H1 (cell line): ENCODE data around the gene CSRP3. TPM values are rescaled to one million over a fixed set of nuclear protein-coding genes. Genes with fewer than 3 reads are reported as not detected.

Experiments
- CTCF ChIA-PET: fragments of 300-600 bp; sonication (Branson Sonifier 250); formaldehyde crosslinking; loops from one replicate; lab custom pipeline; 2021; ENCODE audit not compliant: partially characterized antibody; lab: Charles Lee
- POLR2A ChIA-PET: fragments of 300-600 bp; sonication (Branson Sonifier 250); formaldehyde crosslinking; loops from one replicate; lab custom pipeline; 2021; ENCODE audit warnings: inconsistent platforms; ENCODE audit not compliant: partially characterized antibody; lab: Charles Lee
- DNase-seq, 2 experiments: peaks; one replicate each; pipeline versions ENCODE4 v3.0.0 to v3.0.0-alpha.2; 2010 to 2022; ENCODE audit warnings: low spot score in 2 of 2, low read depth in 1 of 2, mixed read lengths in 1 of 2
- FAIRE-seq: peaks from 2 replicates; lab custom pipeline; 2011; peaks lifted over from hg19 to GRCh38; lab: Jason Lieb, UNC
- H2AFZ ChIP-seq: 2 replicates; pipeline ENCODE4 v1.8.1; 2012; ENCODE audit warnings: low read length, inconsistent platforms
- H2AK5ac ChIP-seq: 2 replicates; pipeline ENCODE4 v1.6.1; 2013; ENCODE audit warnings: low read depth, low read length
- H2BK120ac ChIP-seq: replicated peaks from 2 replicates; pipeline ENCODE3; 2013; ENCODE audit warnings: low read depth, low read length, inconsistent platforms
- H2BK12ac ChIP-seq: 2 replicates; pipeline ENCODE4 v1.6.1; 2013; ENCODE audit warnings: low read depth, low read length
- H2BK15ac ChIP-seq: 2 replicates; pipeline ENCODE4 v1.6.1; 2013; ENCODE audit warnings: low read length
- H2BK20ac ChIP-seq: 2 replicates; pipeline ENCODE4 v1.6.1; 2013; ENCODE audit warnings: low read length
- H2BK5ac ChIP-seq: 2 replicates; pipeline ENCODE4 v1.6.1; 2013; ENCODE audit warnings: low read depth, low read length
- H3K14ac ChIP-seq: 2 replicates; pipeline ENCODE4 v1.6.1; 2013; ENCODE audit warnings: inconsistent platforms; ENCODE audit not compliant: insufficient read length
- H3K18ac ChIP-seq: 2 replicates; pipeline ENCODE4 v1.6.1; 2013; ENCODE audit warnings: low read length; ENCODE audit errors: extremely low read depth
- H3K23ac ChIP-seq: 2 replicates; pipeline ENCODE4 v1.6.1; 2013; ENCODE audit warnings: inconsistent platforms; ENCODE audit not compliant: insufficient read length
- H3K23me2 ChIP-seq: 2 replicates; pipeline ENCODE4 v1.6.1; 2013; ENCODE audit warnings: low read depth, low read length
- H3K27ac ChIP-seq: 2 replicates; pipeline ENCODE4 v1.6.1; 2011; ENCODE audit warnings: low read depth, low read length, inconsistent platforms
- H3K27me3 ChIP-seq, 4 experiments: replicated peaks in 1 of 4; 1 replicate in 1 of 4; 2 replicates in 3 of 4; pipeline versions ENCODE4 v1.6.1 to v1.8.1; 2011 to 2013; ENCODE audit warnings: low read length in 3 of 4, mild to moderate bottlenecking in 3 of 4, inconsistent platforms in 2 of 4, mixed read lengths in 2 of 4, moderate library complexity in 1 of 4; ENCODE audit not compliant: control insufficient read depth in 3 of 4, insufficient read depth in 3 of 4; ENCODE audit errors: extremely low read depth in 1 of 4
- H3K36me3 ChIP-seq, 4 experiments: 2 replicates each; pipeline versions ENCODE4 v1.6.1 to v1.8.1; 2011 to 2013; ENCODE audit warnings: mild to moderate bottlenecking in 4 of 4, low read length in 3 of 4, moderate library complexity in 2 of 4, control low read depth in 1 of 4, inconsistent platforms in 1 of 4; ENCODE audit not compliant: insufficient read depth in 4 of 4, control insufficient read depth in 2 of 4
- H3K4ac ChIP-seq: replicated peaks from 2 replicates; pipeline ENCODE3; 2013; ENCODE audit warnings: low read length, low read depth, mixed read lengths, inconsistent platforms; ENCODE audit not compliant: insufficient read length
- H3K4me1 ChIP-seq, 4 experiments: replicated peaks in 1 of 4; 1 replicate in 1 of 4; 2 replicates in 3 of 4; pipeline versions ENCODE4 v1.6.1 to v1.8.1; 2011 to 2013; ENCODE audit warnings: low read length in 3 of 4, inconsistent platforms in 2 of 4, mixed read lengths in 1 of 4; ENCODE audit not compliant: insufficient read depth in 4 of 4, control insufficient read depth in 3 of 4
- H3K4me2 ChIP-seq, 2 experiments: 2 replicates each; pipeline versions ENCODE4 v1.6.1 to v1.8.1; 2011 to 2013; ENCODE audit warnings: low read depth in 2 of 2, low read length in 2 of 2, control low read depth in 1 of 2, inconsistent platforms in 1 of 2, mild to moderate bottlenecking in 1 of 2; ENCODE audit not compliant: insufficient read depth in 1 of 2
- H3K4me3 ChIP-seq, 4 experiments: fragments of 200-600, 300-600 bp in 1 of 4; sonication (generic), shearing (Covaris generic), sonication (Bioruptor Twin) in 1 of 4; 2 replicates each; pipeline versions ENCODE4 v1.5.1 to v1.8.1; 2011 to 2016; ENCODE audit warnings: low read length in 4 of 4, low read depth in 3 of 4, control low read depth in 2 of 4, inconsistent platforms in 2 of 4, mild to moderate bottlenecking in 2 of 4, mixed read lengths in 1 of 4, moderate library complexity in 1 of 4; ENCODE audit not compliant: insufficient read depth in 2 of 4; ENCODE audit errors: extremely low read depth in 1 of 4
- H3K56ac ChIP-seq: replicated peaks from 2 replicates; pipeline ENCODE3; 2013; ENCODE audit warnings: low read depth, mild to moderate bottlenecking, mixed read lengths, low read length, inconsistent platforms; ENCODE audit not compliant: insufficient read length
- H3K79me1 ChIP-seq: 2 replicates; pipeline ENCODE4 v1.6.1; 2013; ENCODE audit warnings: low read depth, low read length, control low read depth
- H3K79me2 ChIP-seq, 2 experiments: 2 replicates each; pipeline versions ENCODE4 v1.6.1 to v1.8.1; 2012 to 2013; ENCODE audit warnings: low read length in 2 of 2, mild to moderate bottlenecking in 2 of 2, inconsistent platforms in 1 of 2; ENCODE audit not compliant: insufficient read depth in 2 of 2, control insufficient read depth in 1 of 2
- H3K9ac ChIP-seq, 4 experiments: replicated peaks in 1 of 4; 1 replicate in 1 of 4; 2 replicates in 3 of 4; pipeline versions ENCODE4 v1.6.1 to v1.8.1; 2011 to 2013; ENCODE audit warnings: low read depth in 3 of 4, low read length in 3 of 4, control low read depth in 2 of 4, mild to moderate bottlenecking in 2 of 4, moderate library complexity in 2 of 4, inconsistent platforms in 1 of 4; ENCODE audit errors: extremely low read depth in 1 of 4
- H3K9me3 ChIP-seq, 2 experiments: 2 replicates each; pipeline versions ENCODE4 v1.6.1 to v1.8.1; 2012 to 2013; ENCODE audit warnings: mild to moderate bottlenecking in 2 of 2, moderate library complexity in 2 of 2, control low read depth in 1 of 2, inconsistent platforms in 1 of 2, low read depth in 1 of 2, low read length in 1 of 2, mixed read lengths in 1 of 2; ENCODE audit not compliant: insufficient read depth in 2 of 2
- H4K20me1 ChIP-seq, 2 experiments: replicated peaks in 1 of 2; 2 replicates each; pipeline versions ENCODE3 to v1.8.1; 2011 to 2013; ENCODE audit warnings: inconsistent platforms in 2 of 2, low read length in 2 of 2, mild to moderate bottlenecking in 1 of 2; ENCODE audit not compliant: insufficient read depth in 2 of 2, control insufficient read depth in 1 of 2
- H4K5ac ChIP-seq: 2 replicates; pipeline ENCODE4 v1.6.1; 2013; ENCODE audit warnings: low read length, low read depth, mixed read lengths, inconsistent platforms; ENCODE audit not compliant: insufficient read length
- H4K8ac ChIP-seq: 2 replicates; pipeline ENCODE4 v1.8.0; 2013; ENCODE audit warnings: mild to moderate bottlenecking, moderate library complexity, low read length, inconsistent platforms; ENCODE audit not compliant: insufficient read depth; ENCODE audit errors: extremely low read depth
- H4K91ac ChIP-seq: replicated peaks from 2 replicates; pipeline ENCODE3; 2013; ENCODE audit warnings: low read length, mixed read lengths, inconsistent platforms; ENCODE audit not compliant: insufficient read length
- ASH2L ChIP-seq: fragments of 200-600, 300-600 bp; sonication (generic); IDR thresholded peaks from one replicate; pipeline ENCODE4 v1.7.1; 2017; ENCODE audit warnings: low read length
- CREB1 ChIP-seq: IDR thresholded peaks from 2 replicates; pipeline ENCODE4 v1.6.1; 2012; ENCODE audit warnings: inconsistent platforms
- CTCF ChIP-seq, 3 experiments: IDR thresholded peaks; 1 replicate in 2 of 3; 2 replicates in 1 of 3; pipeline versions ENCODE4 v1.5.1 to v1.6.1; 2011; ENCODE audit warnings: low read length in 3 of 3, mild to moderate bottlenecking in 3 of 3, inconsistent platforms in 2 of 3, low read depth in 1 of 3, moderate library complexity in 1 of 3; ENCODE audit not compliant: insufficient read depth in 1 of 3; ENCODE audit errors: control extremely low read depth in 1 of 3
- EZH2 ChIP-seq: fragments of 200-600 bp; sonication (generic); IDR thresholded peaks from 2 replicates; pipeline ENCODE4 v1.7.1; 2012; ENCODE audit warnings: low read depth, mild to moderate bottlenecking, moderate library complexity, low read length, inconsistent platforms; ENCODE audit not compliant: severe bottlenecking
- FOSL1 ChIP-seq: IDR thresholded peaks from 2 replicates; pipeline ENCODE4 v1.6.1; 2011; ENCODE audit warnings: mild to moderate bottlenecking, low read depth, low read length, moderate library complexity; ENCODE audit not compliant: insufficient read depth
- JUN ChIP-seq: IDR thresholded peaks from 2 replicates; pipeline ENCODE4 v1.6.1; 2011; ENCODE audit warnings: low read depth, mild to moderate bottlenecking, improper control_type of control experiment, low read length
- MAX ChIP-seq: IDR thresholded peaks from 2 replicates; pipeline ENCODE4 v1.6.1; 2012; ENCODE audit warnings: inconsistent platforms
- NRF1 ChIP-seq: IDR thresholded peaks from 2 replicates; pipeline ENCODE4 v1.6.1; 2011; ENCODE audit warnings: mild to moderate bottlenecking, low read depth, low read length, improper control_type of control experiment
- RFX5 ChIP-seq: IDR thresholded peaks from 2 replicates; pipeline ENCODE4 v1.6.1; 2011; ENCODE audit warnings: low read depth, low read length, improper control_type of control experiment, borderline replicate concordance
- TCF12 ChIP-seq: IDR thresholded peaks from 2 replicates; pipeline ENCODE4 v1.6.1; 2011; ENCODE audit warnings: low read depth, mild to moderate bottlenecking, low read length
- WGBS, 2 experiments: shearing (Covaris generic) in 1 of 2; methylation state at CpG; one replicate each; pipeline versions ENCODE4 v1.1.6 to v1.1.7; 2013 to 2015; ENCODE audit warnings: low lambda C conversion rate in 2 of 2, mixed read lengths in 2 of 2, inconsistent platforms in 1 of 2, low coverage in 1 of 2, missing lambda C conversion rate in 1 of 2; ENCODE audit not compliant: insufficient replicate concordance in 2 of 2, insufficient coverage in 1 of 2, insufficient read length in 1 of 2; ENCODE audit errors: extremely low coverage in 1 of 2, missing lambda C conversion rate in 1 of 2; 5-methylcytosine and 5-hydroxymethylcytosine counted together
- polyA plus RNA-seq, 7 experiments: library from polyadenylated mRNA; depleted of rRNA in 3 of 7; stranded (reverse) in 5 of 7; unstranded in 2 of 7; fragments of >200 nt in 5 of 7; fragments of 200-250 nt in 2 of 7; gene quantifications; 1 replicate in 5 of 7; 2 replicates in 1 of 7; 4 replicates in 1 of 7; pipeline versions ENCODE4 v1.2.1 to v1.2.3, GENCODE V29; 2011 to 2013; ENCODE audit warnings: missing spikeins in 2 of 7, mixed read lengths in 2 of 7
- total RNA-seq: library from RNA; stranded (reverse); fragmentation: NEBNext Ultra II Directional; extraction: Animal tissue kit (Norgen Biotek cat#: 25700); gene quantifications from 2 replicates; pipeline ENCODE4 v1.2.1, GENCODE V29; 2021

Gene CSRP3
- total and polyA plus RNA-seq, 2 of the 8 experiments (the other 6 are each of a cell fraction or from before 2014, with no cell fraction given), result not detected

DNA sequence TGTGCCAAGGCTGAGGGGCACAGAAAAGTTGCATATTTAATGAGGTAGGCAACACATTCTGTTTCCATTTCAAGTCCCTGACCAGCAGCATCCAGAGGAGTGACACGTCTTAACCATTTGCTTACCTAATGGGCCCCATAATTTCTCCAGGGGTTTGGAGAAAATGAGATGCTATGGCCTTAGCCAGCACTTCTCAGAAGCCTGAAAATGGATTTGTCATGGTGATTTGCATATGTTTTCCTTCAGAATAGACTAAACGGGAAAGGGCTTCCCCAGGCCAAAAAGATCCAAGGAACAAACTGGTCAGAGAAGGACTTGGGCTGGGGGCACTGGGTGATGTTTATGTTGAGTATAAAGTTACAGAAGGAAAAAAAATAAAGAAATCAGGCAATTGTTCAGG lies 16.7 kb downstream of the CSRP3 start:
- DNase-seq, result no peak
- ChIA-PET POLR2A (no interaction called here), CTCF (no interaction called here)
- H4K20me1 ChIP-seq, result no peaks in the 10 kb centered on the region
- H3K4ac ChIP-seq, result no peak overlapping the region
- H4K5ac ChIP-seq, result no peak overlapping the region
- H3K9ac ChIP-seq, result no peak overlapping the region
- peaks cover 0 to 1% (median 0%) of the 10 kb centered on the region in 4 experiments; a peak in 2 of 7 replicates for H3K4me1 ChIP-seq
- H2BK12ac ChIP-seq, result no peak overlapping the region
- H4K8ac ChIP-seq, result no peak overlapping the region
- no peak overlapping the region for H3K56ac ChIP-seq
- H3K36me3 ChIP-seq, result no peaks in the 10 kb centered on the region
- H3K79me1 ChIP-seq, result no peaks in the 10 kb centered on the region
- no peak overlapping the region for H2BK15ac ChIP-seq
- H2AK5ac ChIP-seq, result no peak overlapping the region
- no peak overlapping the region for H3K14ac ChIP-seq
- no peak overlapping the region for H2BK5ac ChIP-seq
- H3K18ac ChIP-seq, result no peak overlapping the region
- no peak overlapping the region for H3K4me3 ChIP-seq
- no peak overlapping the region for H2BK120ac ChIP-seq
- H4K91ac ChIP-seq, result no peak overlapping the region
- 93% methylated on average over 2 of the region's 2 CpGs; no CpG with 5 or more reads in 1 of the 2 experiments for WGBS, 2 experiments
- H3K79me2 ChIP-seq, result no peaks in the 10 kb centered on the region
- no peak overlapping the region for H2AFZ ChIP-seq
- no peak overlapping the region for H3K23ac ChIP-seq
- no peaks in the 10 kb centered on the region; a peak in 1 of 7 replicates for H3K27me3 ChIP-seq
- H2BK20ac ChIP-seq, result no peak overlapping the region
- no peaks in the 10 kb centered on the region for H3K9me3 ChIP-seq
- H3K27ac ChIP-seq, result no peak overlapping the region
- no peak overlapping the region for H3K4me2 ChIP-seq
- H3K23me2 ChIP-seq, result no peaks in the 10 kb centered on the region
- FAIRE-seq, result no peak
- TF ChIP-seq JUN (no peak), EZH2 (no peak), NRF1 (no peak), TCF12 (no peak), FOSL1 (no peak), ASH2L (no peak), CREB1 (no peak), MAX (no peak), RFX5 (no peak), CTCF (IDR thresholded peaks at IDR 0.05; ENCODE audit: control extremely low read depth in 1 of 3, insufficient read depth in 1 of 3, low read depth in 1 of 3, low read length in 3 of 3) (no peak)
